Activated T-helper 1 cell treated with anti-CD3 and anti-CD28 coated beads, Interleukin-2, amount 50 U/mL, for 16 hours (primary cell): ENCODE data around the gene TYSND1.
"Not testable (repeated sequence)": the region's sequence is repeated elsewhere in the genome, so short reads cannot be mapped to it uniquely, and the experiment has no call there.

Source experiments
- DNase-seq, 2 donors: peaks; one replicate each; pipeline ENCODE4 v3.0.0-alpha.2; 2020; ENCODE audit warnings: low read depth in 1 of 2, low spot score in 1 of 2

TYSND1 gene

GRCh38 chr10:70146489-70147258 is at the start of gene TYSND1:
TYSND1 (minus strand) TSS chr10:70146700; CDS start chr10:70146586, 114 bp downstream.
- peak; percentile 81 to 83 for DNase-seq

GRCh38 chr10:70193391-70193844 is 46.9 kb upstream of the TYSND1 start:
- DNase-seq: no peak

- DNase-seq: no peak
Observed at GRCh38 chr10:70192326-70192968, 45.9 kb upstream of the TYSND1 start.

GRCh38 chr10:70191972-70192305 is 45.4 kb upstream of the TYSND1 start:
- no peak for DNase-seq

GRCh38 chr10:70191161-70191971 is 44.9 kb upstream of the TYSND1 start:
- DNase-seq: no peak

GRCh38 chr10:70190581-70190980 is 44.1 kb upstream of the TYSND1 start:
- DNase-seq: no peak

- DNase-seq: no peak
Observed at GRCh38 chr10:70190102-70190501, 43.6 kb upstream of the TYSND1 start.

GRCh38 chr10:70188768-70189167 is 42.3 kb upstream of the TYSND1 start:
- DNase-seq: no peak

- DNase-seq: no peak
Observed at GRCh38 chr10:70186571-70186970, 40.1 kb upstream of the TYSND1 start.

GRCh38 chr10:70186090-70186489 is 39.6 kb upstream of the TYSND1 start:
- DNase-seq: no peak

- no peak for DNase-seq
Observed at GRCh38 chr10:70183304-70183703, 36.8 kb upstream of the TYSND1 start.

GRCh38 chr10:70179209-70179608 is 32.7 kb upstream of the TYSND1 start:
- not testable (repeated sequence) for DNase-seq

- no peak for DNase-seq
Observed at GRCh38 chr10:70178139-70178725, 31.7 kb upstream of the TYSND1 start.

- no peak for DNase-seq
Observed at GRCh38 chr10:70176441-70176840, 29.9 kb upstream of the TYSND1 start.

- no peak for DNase-seq
Observed at GRCh38 chr10:70175516-70175915, 29.0 kb upstream of the TYSND1 start.

GRCh38 chr10:70174058-70174741 is 27.7 kb upstream of the TYSND1 start:
- peak in 1 of 2 donors; percentile 9 for DNase-seq

- DNase-seq: no peak
Observed at GRCh38 chr10:70169649-70170364, 23.3 kb upstream of the TYSND1 start.

GRCh38 chr10:70169011-70169410 is 22.5 kb upstream of the TYSND1 start:
- no peak for DNase-seq

- DNase-seq: no peak
Observed at GRCh38 chr10:70167246-70167645, 20.7 kb upstream of the TYSND1 start.

GRCh38 chr10:70166394-70166793 is 19.9 kb upstream of the TYSND1 start:
- no peak for DNase-seq
